Measurements from ENCODE around the gene HS3ST3A1.
"Not testable (repeated sequence)": the region's sequence is repeated elsewhere in the genome, so short reads cannot be mapped to it uniquely, and the experiment has no call there.

The HS3ST3A1 gene

DNA sequence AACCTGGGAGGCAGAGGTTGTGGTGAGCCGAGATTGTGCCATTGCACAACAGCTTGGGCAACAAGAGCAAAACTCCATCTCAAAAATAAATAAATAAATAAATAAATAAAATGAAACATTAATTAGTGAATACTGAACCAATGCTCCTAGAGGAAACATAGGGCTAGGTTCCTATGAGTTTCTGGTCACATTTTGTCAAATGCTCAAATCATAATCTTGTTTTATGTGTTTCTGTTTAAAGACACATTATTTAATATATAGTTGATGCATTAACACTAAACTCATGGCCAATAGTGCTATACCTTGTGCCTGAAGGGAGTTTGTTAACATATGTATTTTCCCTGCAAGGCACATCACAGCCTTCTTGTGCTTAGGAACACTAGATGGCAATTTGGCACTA is 66.8 kb downstream of the HS3ST3A1 start:
- no peak for DNase-seq

DNA sequence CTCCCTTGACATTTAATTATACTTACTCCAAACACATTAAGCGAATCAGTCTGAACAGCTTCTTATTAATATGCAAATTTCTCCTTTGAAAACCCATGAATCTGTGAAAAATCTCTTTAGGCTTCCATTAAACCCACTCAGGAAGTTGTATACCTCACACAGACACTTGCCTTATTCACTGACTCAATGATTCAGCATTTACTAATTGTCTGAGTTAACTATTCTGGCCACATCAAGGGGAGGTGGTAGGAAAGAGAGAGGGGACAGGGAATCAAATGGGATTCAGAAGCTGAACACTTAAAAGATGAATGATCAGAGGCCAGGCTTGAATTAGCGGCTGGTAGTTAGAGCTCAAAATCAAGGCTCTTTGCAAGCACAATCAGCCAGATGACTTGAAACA is 70.0 kb downstream of the HS3ST3A1 start:
- no peak for DNase-seq

DNA sequence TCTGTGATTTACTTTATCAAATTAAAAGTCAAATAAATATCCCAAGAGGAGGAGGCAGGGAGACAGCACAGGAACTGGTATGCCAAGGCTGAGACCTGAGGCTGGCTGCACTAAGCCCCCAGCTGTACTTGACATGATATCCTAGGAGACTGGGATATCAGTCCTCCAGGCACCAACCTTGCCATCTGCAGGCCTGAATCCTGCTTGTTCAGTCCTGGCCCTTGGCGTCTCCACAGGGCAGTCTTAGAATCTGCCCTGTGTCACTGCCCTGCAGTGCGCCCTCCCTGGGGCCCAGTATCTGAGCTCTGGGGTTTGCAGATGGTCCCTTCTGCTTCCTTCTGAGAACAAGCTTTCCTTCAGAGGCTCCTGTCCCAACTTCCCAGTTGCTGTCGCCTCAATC is 75.9 kb downstream of the HS3ST3A1 start:
- no peak for DNase-seq

DNA sequence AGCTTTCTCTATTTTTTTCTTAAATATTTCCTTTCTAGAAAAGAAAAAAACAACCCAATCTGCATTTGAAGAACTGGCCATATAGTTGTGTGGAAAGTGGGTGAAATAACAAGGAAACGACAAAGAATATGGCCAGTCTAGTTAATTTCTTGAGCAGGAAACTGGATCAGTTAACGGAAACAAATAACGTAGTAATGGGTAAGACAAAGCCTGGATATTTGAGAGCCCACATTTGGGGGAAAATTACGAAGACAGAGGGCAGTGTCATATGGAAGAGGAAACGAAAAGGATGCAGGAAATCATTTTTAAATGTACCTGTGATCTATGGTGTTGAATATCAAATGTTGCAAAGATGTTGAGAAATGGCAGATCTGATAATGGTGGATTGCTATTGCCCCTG is 78.6 kb downstream of the HS3ST3A1 start:
- DNase-seq = no peak

DNA sequence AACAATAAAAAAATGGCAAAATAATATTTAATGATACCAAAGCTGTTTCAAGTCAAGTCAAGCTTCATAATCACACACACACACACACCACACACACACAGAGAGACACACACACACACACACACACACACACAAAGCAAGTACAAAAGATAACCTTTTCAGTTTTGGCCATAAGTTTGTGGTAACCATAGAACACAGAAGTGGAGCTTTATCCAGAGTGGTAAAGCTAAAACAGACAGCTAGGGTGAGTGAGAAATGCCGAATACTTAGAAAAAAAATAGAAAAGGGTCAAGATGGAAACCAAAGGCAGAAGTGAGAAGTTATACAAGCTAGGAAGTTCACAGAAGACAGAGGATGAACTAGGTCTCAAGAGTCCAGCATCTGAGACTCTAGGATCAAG is 79.0 kb downstream of the HS3ST3A1 start:
- no peak for DNase-seq

DNA sequence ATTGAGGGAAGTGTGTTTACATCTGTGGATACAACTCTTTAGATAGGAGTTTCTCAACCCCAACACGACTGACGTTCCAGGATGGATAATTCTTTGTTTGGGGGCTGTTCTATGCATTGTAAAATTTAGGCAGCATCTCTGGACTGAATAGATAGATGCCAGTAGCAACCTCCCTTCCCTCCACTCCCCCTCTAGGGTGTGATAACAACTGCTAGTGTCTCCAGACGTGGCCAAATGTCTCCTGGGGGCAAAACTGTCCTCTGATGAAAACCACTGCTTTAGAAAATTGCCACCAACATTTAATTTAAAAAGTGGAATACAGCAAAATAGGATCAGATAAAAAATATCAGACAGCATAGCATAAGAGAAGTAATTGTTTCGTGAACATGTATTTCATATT is 79.9 kb downstream of the HS3ST3A1 start:
- DNase-seq = no peak

DNA sequence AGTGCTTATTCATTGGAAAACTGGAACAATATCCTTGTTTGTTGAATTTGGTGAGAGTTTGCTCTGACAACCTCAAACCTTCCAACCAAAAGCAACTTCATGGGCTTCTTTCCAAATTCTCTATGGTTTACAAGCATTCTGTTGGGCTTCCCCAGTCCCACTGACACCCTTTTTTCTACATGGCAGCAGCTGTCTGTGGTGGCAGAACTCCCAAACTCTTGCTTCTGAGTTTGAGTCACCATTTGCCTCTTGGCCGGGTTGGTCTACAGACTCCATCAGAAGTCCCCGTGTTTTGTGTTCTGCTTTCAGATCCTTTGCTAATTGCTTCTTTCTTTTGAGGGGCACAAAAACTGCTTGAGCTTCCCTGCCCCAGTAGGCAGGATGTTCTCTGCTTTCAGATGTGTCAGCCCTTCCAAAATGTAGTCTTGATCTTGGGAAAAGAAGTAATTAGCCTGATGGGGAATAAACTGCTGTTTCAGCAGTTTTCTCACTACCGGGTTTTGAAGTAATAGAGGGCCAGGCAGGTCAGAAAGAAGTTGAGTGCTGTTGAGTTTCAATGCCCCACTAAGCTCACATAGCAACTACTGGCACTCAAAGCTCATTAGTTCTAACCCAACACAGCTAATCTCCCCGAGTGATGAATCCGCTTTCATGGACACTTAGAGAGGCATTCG is 80.7 kb downstream of the HS3ST3A1 start:
- DNase-seq = no peak

DNA sequence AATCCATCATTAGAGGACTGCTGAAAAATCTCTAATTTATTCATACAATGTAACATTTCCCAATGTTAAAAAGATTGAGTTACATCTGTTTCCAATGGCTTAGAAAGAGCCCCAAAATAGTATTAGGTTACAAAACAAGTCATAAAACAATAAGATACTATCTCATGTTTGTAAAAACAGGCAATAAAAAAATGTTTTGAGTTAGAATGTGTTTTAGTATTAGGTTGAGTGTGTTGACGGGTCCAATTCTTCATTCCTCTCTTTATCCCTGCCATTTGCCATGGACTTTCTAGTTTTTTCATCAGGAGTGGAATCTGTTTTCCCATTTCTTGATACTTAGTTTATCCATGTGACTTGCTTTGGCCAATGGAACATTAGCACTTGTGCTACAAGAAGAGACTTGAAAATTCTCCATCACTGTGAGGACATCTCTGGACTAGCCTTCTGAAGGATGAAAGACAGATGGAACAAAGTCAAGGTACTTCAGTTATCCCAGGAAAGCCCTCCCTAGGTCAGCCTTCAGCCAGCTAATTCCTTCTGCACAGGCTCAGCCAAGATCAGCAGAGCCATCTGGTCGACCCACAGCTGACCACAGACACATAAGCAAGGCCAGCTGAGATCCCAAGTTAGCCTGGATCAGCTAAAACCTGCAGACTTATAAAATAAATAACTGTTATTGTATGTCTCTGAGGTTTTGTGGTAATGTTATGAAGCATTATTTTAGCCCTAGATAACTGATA is 83.3 kb downstream of the HS3ST3A1 start:
- DNase-seq = no peak

DNA sequence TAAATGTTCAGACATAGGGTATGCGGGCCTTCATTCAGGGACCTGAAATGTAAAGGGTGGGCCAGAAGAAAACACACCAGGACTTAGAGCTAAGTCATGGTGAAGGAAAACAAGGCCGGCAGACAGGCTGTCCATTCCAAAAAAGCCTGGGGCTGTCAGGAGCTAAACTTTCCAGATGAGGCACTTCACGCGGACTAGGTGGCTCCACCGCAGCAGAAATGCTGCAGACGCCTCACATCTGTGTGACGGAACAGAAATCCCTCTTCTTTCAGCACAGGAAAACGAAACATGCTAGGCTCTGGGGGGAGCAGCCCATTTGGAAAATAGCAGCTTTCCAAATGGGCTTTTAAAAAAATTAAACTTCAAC is 88.7 kb downstream of the HS3ST3A1 start:
- no peak for DNase-seq

DNA sequence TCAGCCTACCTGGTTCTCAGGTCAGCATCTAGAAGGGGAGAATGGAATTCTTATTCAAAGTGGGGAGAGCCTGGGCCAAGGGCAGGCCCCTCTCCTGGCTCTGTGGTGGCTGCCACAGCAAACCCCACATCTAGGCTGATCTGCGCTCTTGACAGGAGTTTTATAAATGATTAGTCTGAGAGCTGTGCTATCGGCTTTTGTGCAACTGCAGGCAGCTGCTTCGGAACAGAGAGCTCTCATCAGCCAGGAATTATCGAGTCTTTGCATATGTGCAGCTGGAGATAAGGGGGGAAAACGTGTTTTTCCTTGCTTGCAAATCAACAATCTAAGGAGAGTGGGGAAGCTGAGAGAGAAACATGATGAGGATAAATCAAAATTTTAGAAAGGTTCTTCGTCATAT is 91.7 kb downstream of the HS3ST3A1 start:
- no peak for DNase-seq

DNA sequence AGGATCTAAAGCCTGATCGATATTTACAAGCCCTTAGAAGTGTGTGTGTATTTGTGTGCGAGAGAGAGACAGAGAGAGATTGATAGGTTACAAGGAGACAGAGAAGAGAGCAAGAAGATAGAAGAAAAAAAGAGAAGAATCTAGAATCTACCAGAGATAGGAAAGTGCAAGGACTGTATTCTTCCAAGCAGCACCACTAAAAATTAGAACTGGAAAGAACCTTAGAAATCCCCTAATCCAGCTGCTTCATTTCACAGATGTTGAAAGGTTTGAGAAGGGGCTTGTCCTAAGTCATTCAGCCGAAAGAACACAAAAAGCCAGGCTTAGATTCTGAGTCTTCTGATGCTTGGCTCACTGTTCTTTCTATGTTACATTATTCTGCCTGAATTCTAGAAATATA is 92.2 kb downstream of the HS3ST3A1 start:
- DNase-seq = no peak

DNA sequence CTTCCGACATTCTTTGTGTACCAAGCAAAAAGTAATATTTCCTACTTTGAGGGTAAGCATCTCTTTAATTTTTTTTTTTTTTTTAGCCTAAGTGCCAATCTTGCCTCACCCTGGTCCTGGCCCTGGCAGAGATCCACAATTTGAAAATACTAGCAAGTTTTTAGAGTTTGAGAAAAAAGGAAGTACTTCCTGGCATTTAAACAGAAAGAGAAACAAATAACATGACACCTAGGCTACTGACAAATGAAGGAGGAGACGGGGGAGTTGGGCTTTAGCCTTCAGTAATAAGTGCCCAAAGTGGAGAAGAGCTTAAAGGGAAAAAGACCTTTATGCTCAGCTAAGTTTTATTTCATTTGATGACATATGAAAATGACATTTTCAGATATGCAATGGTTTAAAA is 92.8 kb downstream of the HS3ST3A1 start:
- DNase-seq = no peak

DNA sequence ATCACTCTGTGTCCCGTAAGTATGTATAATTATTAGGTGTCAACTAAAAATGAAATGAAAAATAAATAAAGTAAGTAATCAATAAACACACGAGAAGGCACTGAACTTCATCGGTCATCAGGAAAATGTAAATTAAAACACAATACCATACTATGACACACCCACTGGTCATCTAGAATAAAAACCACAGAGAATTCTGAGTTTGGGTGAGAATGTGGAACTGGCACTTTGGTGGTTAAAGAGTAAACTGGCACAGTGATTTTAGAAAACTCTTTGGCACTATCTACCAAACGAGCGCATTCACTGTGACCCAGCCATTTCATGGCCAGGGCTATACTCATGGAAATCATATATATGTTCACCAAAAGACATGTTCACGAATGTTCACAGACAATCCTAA is 98.2 kb downstream of the HS3ST3A1 start:
- no peak for DNase-seq

DNA sequence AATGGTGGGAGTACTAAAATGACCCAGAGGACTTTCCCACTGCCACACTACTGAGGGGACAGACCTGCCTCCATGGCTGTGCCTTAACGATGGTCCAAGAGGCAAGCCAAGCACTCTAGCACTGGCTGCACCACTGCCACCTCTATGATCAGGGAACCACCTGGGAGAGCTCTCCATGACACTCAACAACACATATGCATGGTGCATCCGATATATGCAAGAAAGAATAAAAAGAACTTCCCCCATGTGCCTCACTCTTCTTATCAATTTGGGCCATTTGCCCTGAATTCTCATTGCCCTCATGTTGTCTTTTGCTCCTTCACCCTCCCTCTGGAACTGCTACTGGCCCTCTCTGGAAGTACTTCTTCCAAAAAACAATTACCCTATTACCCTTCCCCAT is 99.5 kb downstream of the HS3ST3A1 start:
- DNase-seq = no peak

DNA sequence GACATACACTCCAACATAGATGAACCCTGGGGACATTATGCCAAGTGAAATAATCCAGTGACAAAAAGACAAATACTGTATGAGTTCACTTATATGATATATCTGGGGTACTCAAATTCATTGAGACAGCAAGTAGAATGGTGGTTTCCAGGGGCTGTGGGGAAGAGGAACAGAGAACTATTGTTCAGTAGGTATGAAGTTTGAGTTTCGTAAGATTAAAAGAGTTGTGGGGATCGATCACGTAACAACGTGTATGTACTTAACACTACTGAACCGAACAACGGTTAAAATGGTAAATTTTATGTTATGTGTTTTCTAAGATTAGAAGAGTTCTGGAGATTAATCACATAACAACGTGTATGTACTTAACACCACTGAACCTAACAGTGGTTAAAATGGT is 100.8 kb downstream of the HS3ST3A1 start:
- no peak for DNase-seq

DNA sequence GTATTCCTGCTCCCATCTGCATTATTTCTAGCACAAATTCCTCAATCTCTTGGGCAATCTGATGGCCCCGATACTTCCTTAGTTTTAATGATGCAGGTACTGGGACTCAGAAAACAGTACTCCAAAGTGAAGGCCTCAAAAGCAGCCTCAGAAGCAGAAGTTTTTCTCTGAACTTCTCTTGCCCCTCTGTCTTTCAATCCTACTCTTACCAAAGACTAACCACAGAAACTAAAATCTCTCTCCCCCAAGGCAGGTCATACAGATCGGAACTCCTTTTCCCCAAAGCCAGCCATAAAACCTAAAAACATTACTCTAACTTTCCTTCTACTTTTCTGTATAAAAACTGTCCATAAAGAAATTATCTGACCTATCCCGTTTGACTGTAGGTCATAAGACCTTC is 103.5 kb downstream of the HS3ST3A1 start:
- DNase-seq = no peak

DNA sequence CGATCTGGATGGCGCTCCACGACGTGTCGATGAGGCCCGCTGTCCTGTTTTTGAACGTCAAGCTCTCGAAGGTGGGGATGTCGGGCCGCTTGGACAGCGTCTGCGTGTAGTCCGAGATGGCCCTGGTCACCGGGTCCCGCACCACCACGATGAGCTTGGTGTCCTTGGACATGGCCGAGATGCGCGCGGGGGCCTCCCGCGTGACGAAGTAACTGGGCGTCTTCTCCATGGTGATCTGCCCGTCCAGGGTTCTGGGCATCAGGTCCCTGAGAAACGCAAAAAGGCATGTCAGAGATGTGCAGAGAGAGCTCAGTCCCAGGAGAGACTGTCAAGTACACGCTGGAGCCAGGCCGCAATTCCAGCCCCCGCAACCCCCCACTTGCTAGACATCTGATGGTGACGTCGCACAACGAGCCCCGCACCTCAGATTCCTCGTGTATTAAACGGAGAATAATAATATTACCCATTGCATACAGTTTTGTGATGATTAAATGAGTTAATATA is 105.1 kb downstream of the HS3ST3A1 start:
- DNase-seq = not testable (repeated sequence)

DNA sequence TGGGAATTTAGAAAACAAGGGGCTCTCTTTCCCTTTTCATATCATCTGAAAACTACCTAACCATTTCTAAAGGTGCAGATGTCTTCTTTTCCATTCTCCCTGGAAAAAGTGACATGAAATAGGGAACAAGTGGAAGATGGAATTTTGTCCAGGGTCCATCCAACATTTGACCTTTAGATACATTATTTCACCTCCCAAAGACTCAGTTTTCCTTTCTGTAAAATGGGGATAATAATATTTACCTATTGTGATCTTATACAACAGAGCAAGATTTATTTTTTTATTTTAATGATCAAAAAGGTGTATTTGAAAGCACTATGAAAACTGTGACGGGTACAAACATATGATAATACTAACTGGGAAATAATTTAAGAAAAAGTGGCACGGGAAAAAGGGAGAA is 106.3 kb downstream of the HS3ST3A1 start:
- DNase-seq = no peak

DNA sequence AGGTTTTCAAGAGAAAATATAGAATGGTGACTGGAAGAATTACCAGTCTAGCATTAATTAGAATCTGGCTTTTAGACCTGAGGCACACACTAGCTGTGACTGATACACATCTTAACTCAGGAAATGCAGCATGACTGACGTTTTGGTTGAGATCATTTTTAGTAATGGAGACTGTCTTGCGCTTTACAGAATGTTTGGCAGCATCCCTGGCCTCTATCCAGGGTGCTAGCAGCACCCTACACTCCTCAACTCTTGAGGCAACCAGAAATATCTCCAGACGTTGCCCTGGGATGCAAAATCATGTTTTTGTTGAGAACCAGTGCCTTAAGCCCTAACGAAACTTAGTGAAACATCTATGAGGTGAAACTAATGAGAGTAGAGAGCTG is 109.0 kb downstream of the HS3ST3A1 start:
- no peak for DNase-seq

DNA sequence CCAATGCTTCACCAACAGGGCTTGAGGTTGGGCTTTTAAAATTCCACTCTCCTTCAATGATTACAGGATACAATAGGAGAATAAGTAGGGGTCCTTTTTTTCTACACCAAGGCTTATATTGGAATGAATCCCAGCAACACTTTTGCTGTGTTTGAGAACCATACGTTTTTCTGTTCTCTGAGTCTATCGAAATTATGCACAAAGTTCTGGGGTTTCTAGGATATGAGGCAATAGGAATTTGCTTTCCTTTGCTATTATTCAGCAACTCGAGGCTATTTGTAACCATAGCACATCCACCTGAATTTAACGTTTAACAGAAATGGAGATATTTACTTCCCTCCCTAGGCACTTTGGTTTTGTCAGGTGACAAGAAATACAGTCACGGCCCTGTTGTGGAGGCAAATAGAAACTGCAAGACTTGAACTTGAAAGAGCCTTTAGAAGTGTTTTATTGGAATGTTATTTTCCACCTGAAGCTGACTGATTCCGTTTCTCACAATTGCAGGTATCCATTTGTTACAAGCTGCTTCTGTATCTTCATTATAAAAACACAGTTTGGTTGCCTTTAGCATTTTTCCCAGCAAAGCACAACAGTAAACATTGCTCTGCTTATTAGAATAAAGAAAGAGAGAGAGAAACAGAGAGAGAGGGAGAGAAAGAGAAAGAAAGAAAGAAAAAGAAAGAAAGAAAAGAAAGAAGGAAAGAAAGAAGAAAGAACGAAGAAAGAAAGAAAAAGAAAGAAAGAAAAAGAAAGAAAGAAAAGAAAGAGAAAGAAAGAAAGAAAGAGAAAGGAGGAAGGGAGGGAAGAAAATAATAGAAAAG is 109.6 kb downstream of the HS3ST3A1 start:
- no peak for DNase-seq

DNA sequence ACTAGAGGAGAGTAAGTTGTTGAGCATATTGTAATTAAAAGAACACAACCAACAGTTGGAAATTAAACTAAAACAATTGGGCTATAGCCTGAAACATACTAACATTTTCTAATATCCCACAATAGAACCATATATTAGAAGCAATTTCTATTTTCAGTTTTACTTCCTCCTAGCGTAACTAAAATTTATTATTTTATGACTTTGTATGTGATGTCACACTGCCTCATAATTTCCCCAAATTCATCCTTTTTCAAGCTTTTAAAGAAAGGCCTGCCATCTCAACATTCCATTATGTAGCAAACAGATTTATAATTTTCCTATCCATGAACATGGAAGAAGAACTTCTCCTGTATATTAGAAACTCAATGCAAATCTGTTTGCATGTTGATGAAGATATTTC is 110.2 kb downstream of the HS3ST3A1 start:
- no peak for DNase-seq

DNA sequence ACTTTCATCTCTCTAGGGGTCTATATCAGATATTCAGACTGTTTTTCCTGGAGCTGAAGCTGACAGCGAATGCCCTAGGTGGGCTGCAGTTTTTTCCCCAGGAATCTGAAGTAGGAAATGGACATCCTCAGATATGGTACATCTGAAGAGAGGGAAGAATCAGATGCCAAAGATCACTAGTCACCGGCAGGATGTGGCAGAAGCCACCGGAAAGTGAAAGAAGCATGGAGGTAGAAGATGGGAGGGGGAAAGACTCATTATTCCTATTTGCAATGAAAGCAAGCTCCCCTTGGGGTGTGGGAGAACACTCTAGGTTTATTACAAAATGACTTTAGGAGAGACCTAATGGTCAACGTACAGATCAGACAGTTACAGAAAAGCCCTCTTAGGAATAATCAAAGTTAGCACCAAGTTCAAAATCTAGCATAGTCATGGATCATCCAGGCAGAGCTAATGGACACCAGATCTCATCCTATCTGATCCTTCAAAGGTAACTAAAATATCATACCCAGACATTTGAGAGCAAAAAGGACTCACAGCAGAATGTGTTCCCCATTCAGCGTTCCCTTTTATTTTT is 110.7 kb downstream of the HS3ST3A1 start:
- no peak for DNase-seq

DNA sequence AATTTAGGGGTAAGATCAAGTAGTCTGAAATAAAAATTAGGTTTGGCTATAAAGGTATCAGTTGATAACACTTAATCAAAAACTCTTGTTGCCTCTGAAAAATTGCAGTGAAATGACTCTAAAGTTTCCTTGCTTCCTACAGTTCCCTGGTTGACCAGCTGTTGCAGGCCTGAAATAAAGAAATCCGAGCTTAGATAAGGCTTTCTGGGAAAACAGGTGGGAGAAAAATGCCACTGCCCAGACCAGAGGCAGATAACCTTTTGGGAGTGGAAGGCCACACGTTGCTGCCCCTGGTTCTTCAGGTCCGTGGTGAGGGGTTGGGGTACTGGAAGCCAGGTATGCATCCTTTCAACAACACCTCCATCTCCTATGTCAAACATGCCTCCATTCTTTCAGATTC is 111.3 kb downstream of the HS3ST3A1 start:
- DNase-seq = no peak

DNA sequence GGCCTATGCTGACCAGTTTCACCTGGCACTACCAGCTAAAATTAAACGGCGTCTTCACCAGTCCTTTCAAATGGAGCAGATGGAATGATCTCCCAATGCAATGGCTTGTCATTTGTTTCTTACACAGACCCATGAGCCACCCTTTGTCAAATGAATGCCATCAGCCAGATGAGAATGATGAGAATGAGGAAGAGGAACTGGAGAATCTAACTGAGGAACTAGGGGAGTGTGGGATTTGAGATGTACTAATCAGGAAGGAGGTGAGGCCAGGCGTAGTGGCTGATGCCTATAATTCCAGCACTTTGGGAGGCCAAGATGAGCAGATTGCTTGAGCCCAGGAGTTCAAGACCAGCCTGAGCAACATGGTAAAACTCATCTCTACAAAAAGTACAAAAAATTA is 116.4 kb downstream of the HS3ST3A1 start:
- DNase-seq = no peak
